HG02798 (cell line): ENCODE results near the gene CD320.
"Not testable (repeated sequence)": the region's sequence is repeated elsewhere in the genome, so short reads cannot be mapped to it uniquely, and the experiment has no call there.

Experiments used
- ATAC-seq: cut with Tn5 transposase; IDR thresholded peaks from one replicate; pipeline ENCODE4 v1.9.1; 2021; ENCODE audit warnings: mild to moderate bottlenecking; ENCODE audit not compliant: unreplicated experiment, poor library complexity

Gene CD320

DNA sequence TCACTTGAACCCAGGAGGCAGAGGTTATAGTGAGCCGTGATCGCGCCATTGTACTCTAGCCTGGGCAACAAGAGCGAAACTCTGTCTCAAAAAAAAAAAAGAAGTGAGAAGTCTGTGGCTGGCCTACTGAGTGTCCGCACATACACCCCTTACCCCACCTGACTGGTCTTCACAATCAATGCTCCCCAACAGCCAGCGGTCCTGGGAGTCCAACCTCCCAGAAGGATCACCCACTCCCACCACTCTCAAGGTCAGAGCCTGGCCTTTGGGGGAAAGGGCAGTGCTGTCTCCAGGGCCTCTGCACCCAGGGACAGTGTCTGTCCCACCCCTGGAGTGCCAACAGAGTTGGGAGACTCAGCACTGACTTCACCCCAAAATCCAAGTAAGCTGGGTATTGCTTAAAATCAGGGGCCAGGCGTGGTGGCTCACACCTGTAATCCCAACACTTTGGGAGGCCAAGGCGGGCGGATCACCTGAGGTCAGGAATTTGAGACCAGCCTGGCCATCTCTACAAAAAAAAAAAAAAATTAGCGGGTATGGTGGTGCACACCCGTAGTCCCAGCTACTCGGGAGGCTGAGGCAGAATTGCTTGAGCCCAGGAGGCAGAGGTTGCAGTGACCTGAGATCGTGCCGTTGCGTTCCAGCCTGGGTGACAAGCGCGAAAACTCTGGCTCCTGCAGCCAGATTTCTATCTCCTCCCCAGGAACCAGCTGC lies 2.3 kb upstream of the CD320 start:
- ATAC-seq, result no peak

- no peak for ATAC-seq
Observed at GRCh38 chr19:8308891-8309291, 733 bp upstream of the CD320 start.

DNA sequence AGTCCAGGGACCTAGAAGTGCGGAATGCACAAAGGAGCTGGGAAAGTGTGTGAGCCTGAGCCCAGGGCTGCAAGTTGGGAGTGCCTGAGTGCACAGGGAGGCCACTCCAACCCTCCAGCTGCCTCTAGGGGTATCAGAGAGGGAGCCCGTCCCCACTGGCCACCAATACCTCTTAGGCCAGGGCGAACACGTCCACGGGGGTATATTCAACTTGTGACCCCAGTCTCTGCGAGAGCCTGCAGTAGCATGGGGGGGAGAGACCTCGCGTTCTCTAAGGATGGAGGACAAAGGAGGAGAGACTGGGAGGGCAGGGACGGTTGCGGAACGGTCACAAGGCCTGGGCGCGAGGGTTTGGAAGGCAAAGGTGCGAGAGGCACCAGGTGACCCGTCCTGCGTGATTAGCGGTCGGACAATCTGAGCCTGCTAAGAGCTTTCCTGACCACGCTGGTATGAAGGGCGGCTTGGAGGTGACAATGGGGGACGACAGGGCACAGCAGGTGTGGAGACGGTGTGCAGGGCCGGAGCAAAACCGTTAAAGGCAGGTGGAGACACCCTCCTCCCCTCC lies 676 bp downstream of the CD320 start:
- ATAC-seq, result no peak

GRCh38 chr19:8306235-8307054 lies 1.7 kb downstream of the CD320 start:
- ATAC-seq, result no peak

DNA sequence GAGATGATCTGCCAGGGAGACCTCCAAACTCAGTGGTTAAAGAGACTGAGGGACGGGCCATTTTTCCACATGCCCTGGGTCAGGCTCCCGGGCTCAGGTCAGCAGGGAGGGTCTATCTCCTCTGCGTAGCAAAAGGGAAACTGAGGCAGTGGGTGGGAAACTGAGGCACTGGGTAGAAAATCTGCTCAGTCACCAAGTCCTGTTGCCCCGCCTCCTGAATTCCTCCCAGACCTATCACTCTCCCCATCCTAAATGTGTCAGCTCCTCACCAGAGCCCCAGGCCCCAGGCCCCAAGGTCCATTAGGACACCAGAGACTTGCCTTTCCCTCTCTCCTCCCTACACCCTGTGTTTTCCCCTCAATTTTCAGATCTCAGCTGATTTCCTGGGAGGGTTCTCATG lies 2.4 kb downstream of the CD320 start:
- no peak for ATAC-seq

DNA sequence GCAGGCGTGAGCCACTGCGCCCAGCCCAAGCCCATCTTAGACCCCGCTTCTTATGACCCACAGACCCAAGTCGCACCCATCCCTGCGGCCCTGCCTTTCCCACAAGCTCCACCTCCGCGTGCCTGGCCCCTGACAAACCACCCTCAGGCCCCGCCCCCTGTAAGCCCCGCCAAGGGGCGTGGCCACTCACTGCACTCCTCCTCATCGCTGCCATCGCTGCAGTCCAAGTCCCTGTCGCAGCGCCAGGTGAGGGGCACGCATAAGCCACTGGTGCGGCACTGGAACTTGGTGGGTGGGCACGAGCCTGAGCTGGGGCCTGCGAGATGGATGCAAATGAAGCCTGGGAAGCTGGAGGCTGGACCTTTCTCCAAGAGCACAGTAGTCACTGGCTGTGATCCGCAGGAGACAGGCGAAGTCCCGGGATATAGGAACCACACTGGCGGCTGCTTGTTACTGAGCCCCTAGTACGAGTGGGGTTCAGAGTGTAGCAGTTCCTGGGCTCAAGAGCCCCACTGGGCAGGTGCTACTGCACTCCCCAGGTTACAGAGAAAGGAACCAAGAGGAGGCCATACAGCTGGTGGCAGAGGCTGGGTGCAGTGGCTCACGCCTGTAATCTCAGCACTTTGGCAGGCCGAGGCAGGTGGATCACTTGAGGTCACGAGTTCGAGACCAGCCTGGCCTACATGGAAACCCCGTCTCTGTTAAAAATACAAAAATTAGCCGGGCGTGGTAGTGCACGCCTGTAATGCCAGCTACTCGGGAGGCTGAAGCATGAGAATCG lies 3.1 kb downstream of the CD320 start:
- no peak for ATAC-seq

DNA sequence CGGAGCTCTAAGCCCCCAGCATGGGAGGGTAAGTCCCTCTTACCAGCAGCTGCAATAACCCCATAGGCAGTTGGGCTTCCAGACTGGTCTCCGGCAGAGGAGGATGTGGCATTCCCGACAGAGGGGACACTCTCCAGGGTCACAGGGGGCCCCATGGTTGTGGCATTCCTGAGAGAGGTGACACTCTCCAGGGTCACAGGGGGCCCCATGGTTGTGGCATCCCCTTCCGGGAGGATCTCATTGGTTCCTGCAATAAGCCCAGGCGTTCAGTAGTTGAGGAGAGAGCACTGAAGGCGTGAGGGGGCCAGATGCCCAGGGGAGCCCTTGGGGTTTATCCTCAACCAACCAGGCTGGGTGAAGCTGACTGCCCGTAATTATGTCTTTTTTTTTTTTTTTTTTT lies 5.4 kb downstream of the CD320 start:
- no peak for ATAC-seq

GRCh38 chr19:8302357-8302691 lies 5.8 kb downstream of the CD320 start:
- no peak for ATAC-seq

DNA sequence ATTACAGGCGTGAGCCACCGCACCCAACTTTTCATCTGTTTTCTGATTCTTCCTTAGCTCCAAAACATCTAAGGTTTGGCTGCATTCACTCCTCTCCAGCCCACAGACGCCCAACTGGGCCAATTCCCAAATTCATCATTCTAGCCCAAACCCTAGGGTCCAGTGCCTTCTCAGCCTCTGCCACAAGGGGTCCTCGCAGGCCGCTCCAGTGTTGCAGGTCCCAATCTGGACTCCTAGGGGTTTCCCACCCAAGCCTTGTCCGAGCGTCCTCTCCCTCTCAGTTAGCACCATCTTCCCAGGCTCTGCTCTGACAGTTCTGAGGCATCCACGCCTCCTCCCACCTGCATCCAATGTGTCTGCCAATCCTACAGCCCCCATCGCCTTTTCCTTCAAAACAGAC lies 16.8 kb downstream of the CD320 start:
- ATAC-seq, result not testable (repeated sequence)

GRCh38 chr19:8276508-8276907 lies 31.6 kb downstream of the CD320 start:
- ATAC-seq, result not testable (repeated sequence)

DNA sequence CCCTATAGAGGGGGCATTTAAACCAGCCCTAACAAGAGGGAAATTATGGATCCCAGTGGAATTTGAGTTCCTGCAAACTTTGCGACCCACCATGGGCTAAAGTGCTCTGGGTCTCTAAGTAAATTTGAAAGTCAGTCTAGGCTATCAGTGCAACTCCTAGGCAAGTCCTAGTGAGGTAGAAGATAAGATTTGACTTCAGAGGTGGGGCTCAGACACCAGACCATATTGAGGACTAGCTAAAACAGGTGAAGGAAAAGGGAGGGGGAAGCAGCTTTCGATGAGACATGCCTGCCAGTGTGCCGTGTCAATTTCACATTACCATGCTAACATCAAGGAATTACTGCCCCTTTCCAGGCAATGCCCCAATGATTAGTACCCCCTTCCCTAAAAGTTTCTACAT lies 38.4 kb downstream of the CD320 start:
- no peak for ATAC-seq

- ATAC-seq, result no peak
Observed at GRCh38 chr19:8265872-8266271, 42.3 kb downstream of the CD320 start.

DNA sequence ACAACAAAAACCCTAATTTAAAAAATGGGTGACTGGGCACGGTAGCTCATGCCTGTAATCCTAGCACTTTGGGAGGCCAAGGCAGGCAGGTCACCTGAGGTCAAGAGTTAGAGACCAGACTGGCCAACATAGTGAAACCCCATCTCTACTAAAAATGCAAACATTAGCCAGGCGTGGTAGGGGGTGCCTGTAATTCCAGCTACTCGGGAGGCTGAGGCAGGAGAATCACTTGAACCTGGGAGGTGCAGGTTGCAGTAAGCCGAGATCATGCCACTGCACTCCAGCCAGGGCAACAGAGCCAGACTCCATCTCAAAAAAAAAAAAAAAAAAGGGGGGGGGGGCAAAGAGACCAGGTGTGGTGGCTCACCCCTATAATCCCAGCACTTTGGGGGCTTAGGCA lies 43.9 kb downstream of the CD320 start:
- ATAC-seq, result not testable (repeated sequence)

DNA sequence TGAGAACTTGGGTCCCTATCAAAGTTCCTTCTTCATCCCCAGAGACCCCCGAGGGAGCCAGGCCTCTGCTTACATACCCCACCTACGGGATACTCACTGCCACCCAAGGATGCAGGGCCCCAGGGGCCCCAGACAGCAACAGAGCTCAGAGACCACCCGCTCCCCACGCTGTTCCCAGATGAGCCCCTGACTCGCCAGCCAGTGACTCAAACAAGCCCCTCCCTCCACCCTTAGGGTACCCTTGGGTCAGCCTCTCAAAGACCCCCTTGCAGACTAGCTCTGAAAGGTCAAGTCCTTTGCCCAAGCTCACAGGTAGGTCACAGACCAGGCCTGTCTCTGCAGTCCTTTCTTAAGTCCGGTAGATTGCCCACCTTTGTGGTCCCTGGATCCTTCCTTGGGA lies 45.7 kb downstream of the CD320 start:
- ATAC-seq, result no peak

DNA sequence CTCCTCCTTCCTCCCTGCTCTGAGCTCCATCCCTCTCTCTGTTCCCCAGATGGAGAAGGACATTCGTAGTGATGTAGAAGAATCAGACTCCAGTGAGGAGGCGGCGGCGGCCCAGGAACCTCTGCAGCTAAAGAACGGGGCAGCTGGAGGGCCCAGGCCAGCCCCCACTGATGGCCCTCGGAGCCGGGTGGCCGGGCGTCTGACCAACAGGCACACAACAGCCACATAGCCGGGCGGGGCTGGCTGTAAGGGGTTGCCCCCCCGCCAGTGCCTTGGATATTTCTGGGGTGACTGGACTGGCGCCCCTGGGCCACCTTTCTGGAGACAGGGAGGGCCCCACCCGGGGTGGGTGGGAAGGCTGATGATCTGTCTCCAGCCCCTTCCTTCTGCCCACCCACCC lies 46.3 kb downstream of the CD320 start:
- ATAC-seq, result no peak

- ATAC-seq, result no peak
Observed at GRCh38 chr19:8261347-8261746, 46.8 kb downstream of the CD320 start.

GRCh38 chr19:8259922-8260247 lies 48.3 kb downstream of the CD320 start:
- no peak for ATAC-seq

DNA sequence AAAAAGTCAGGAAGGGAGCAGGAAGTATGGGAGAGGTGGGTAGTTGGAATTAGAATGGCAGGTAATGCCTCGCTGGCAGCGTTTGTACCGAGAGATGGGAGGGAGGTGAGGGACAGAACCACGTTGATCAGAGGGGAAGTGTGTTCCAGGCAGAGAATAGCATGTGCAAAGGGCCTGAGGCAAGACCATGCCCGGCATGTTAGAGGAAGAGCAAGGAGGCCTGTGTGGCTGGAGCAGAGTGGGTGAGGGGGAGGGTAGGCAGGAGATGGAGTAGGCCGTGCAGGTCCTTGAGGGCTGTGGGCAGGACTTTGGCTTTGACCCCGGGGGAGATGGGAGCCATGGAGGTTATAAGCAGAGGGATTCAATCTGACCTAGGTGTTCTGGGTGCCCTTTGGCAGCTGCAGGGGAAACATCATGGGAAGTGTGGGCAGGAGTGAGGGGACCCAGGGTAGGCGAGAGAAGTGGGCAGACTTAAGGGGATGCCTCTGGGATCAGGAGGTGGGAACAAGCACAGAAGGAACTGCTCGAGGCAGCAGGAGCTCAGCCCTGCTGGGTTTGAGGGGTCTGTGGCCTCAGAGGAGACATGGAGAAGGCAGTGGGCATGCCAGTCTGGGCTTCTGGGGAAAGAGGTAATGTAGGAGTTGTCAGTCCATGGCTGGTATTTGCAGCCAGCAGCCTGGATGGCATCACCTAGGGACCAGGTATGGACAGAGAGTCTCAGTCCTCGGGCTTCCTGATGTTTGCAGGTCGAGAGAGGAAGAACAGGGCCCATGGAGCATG lies 48.8 kb downstream of the CD320 start:
- ATAC-seq, result no peak

DNA sequence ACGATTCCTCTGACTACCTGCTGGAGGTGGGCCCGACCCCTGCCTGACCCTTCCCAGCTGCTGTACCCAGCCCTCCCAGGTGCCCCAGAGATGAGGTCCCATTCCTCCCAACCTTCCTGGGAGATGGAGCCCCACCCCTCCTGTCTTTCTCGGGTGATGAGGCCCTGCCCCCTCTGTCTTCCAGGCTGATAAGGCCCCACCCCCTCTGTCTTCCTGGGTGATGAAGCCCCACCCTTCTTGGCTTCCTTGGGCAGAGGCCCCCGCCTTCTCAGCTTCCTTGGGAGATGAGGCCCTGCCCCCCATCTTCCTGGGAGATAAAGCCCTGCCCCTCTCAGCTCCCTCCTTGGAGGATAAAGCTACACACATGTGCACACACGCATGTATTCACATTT lies 51.1 kb downstream of the CD320 start:
- ATAC-seq, result no peak

DNA sequence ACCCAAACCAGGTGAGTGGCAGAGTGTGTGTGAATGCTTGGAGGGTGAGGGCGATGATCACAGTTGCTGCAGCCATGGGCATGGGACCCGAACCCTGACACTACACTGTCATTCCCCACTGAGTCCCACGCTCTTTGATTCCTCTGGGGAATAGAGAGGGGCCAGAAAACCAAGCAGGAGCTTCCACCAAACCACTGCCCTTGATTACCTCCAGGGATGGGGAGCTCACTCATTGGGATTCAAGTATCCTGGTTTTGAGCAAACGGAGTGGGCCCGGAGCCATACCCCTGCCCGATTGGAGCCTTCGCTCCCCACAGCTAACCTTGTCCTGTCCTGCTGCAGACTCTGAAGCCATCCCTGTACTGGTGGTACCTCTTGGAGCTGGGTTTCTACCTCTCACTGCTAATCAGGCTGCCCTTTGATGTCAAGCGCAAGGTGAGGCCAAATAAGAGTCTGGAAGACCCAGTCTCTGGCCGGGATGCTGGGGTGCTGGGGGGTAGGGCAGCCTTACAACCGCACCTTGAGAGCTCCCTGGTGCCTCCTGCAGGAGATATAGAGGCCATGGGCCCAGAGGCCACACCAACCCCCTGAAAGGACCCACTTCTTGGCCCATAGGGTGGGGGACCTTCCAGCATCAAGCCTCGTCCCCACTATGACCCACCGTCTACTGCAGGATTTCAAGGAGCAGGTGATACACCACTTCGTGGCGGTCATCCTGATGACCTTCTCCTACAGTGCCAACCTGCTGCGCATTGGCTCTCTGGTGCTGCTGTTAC lies 51.7 kb downstream of the CD320 start:
- no peak for ATAC-seq
